HS-5 (cell line): Measurements from ENCODE around the gene AWAT1.
"Not testable (repeated sequence)": the region's sequence is repeated elsewhere in the genome, so short reads cannot be mapped to it uniquely, and the experiment has no call there.

Source experiments
- DNase-seq: peaks from one replicate; pipeline ENCODE4 v3.0.0-alpha.2; 2012; ENCODE audit warnings: low read depth

AWAT1 gene

GRCh38 chrX:70262952-70263567 is 28.6 kb downstream of the AWAT1 start:
- no peak for DNase-seq

- DNase-seq, result no peak
These were observed 30.3 kb downstream of the AWAT1 start for GRCh38 chrX:70264784-70265183.

GRCh38 chrX:70268034-70268433 is 33.6 kb downstream of the AWAT1 start, which contains the start of gene ARR3:
TSS of gene ARR3 (plus strand) at chrX:70268334. CDS start at chrX:70269386, 1,052 bp downstream.
- no peak for DNase-seq

GRCh38 chrX:70274029-70274428 is 39.6 kb downstream of the AWAT1 start:
- not testable (repeated sequence) for DNase-seq

GRCh38 chrX:70279081-70279480 is 44.6 kb downstream of the AWAT1 start:
- DNase-seq, result no peak

GRCh38 chrX:70280573-70280972 is 46.1 kb downstream of the AWAT1 start:
- no peak for DNase-seq

GRCh38 chrX:70281951-70282350 is 47.5 kb downstream of the AWAT1 start, which contains the start of gene RAB41:
TSS of gene RAB41 (plus strand) at chrX:70282172. CDS start at chrX:70282218, 46 bp downstream.
- DNase-seq, result no peak

GRCh38 chrX:70289168-70289792 is 54.8 kb downstream of the AWAT1 start:
- no peak for DNase-seq
